PFSK-1 (cell line): ENCODE results near the gene BRCC3.

ENCODE experiments used
- FOXP2 ChIP-seq: optimal IDR thresholded peaks from 2 replicates; pipeline ENCODE3; 2011; ENCODE audit warnings: borderline replicate concordance, control low read depth, inconsistent platforms; ENCODE audit not compliant: insufficient read depth; ENCODE audit errors: extremely low read length, extremely low read depth
- POLR2AphosphoS5 ChIP-seq: IDR thresholded peaks from 2 replicates; pipeline ENCODE4 v1.6.1; 2012; ENCODE audit warnings: low read depth, mild to moderate bottlenecking, control low read depth, low read length, moderate library complexity
- REST ChIP-seq, 2 experiments: IDR thresholded peaks; 2 replicates each; pipeline versions ENCODE4 v1.6.1 to v1.8.0; 2011 to 2012; ENCODE audit warnings: low read depth in 2 of 2, low read length in 2 of 2, control low read depth in 1 of 2, inconsistent platforms in 1 of 2, mild to moderate bottlenecking in 1 of 2, moderate library complexity in 1 of 2; ENCODE audit not compliant: insufficient read depth in 1 of 2
- SIN3A ChIP-seq: IDR thresholded peaks from 2 replicates; pipeline ENCODE4 v1.6.1; 2012; ENCODE audit warnings: mild to moderate bottlenecking, low read length, moderate library complexity, borderline replicate concordance; ENCODE audit not compliant: insufficient read depth
- TAF1 ChIP-seq: IDR thresholded peaks from 2 replicates; pipeline ENCODE4 v1.6.1; 2012; ENCODE audit warnings: low read length, control low read depth, borderline replicate concordance; ENCODE audit not compliant: insufficient read depth

The BRCC3 gene

DNA sequence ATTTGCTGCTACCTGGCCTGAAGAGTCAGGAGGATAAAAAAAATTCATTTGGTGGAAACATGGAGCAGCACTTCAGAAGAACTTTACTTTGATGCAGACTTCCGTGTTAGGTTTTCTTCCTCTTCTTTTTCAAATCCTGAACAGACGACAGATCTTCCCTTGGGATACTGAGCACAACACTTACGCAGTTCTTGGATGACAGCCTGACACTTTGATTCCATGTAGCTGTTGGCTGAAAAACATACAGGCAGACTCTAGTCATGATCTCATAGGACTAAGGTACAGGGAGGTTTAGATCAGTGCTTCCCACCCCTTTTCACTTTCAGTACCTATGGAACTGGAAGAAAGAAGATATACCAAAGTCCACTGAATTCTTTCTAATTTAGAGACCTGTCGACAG, 9.5 kb upstream of the BRCC3 start:
- TF ChIP-seq FOXP2 = no peak
- no peak for TF ChIP-seq REST (IDR thresholded peaks at IDR 0.05; ENCODE audit: insufficient read depth in 1 of 2, low read depth in 2 of 2, low read length in 2 of 2)
- TF ChIP-seq SIN3A = no peak
- TF ChIP-seq TAF1 = no peak

DNA sequence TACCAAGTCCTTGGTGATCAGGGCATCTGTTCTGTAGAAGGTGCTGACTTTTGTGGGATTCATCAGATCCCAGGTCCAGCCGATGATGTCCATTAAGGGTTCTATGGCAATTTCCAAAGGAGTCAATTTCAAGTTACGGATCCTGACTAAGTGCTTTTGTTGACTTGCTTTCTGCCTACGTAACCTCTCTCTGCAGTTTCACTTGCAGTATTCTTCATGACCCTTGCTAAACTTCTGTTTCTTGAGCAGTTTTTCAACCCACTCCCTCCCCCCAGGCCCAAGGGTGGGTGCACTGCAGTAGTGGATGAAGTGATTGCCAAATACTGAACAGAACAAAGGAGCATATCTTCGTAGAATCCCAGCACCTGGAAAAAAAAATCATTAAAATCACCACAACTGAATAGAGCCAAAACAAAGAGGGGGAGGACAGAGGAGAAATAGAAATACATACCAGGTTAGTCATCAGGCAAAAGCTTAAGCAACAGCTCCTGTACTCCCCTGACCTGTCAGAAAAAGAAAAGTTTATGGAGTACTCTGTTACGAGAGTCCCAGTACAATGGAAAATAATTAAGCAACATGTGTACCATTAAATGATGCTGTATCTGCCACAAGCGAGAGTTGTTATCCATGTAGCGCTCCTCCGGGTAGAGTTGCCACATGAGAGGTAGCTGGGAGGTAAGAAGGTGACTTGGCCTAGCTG, 6.1 kb upstream of the BRCC3 start:
- TF ChIP-seq FOXP2 = no peak
- TF ChIP-seq POLR2AphosphoS5 = no peak
- TF ChIP-seq REST (IDR thresholded peaks at IDR 0.05; ENCODE audit: insufficient read depth in 1 of 2, low read depth in 2 of 2, low read length in 2 of 2) = no peak
- TF ChIP-seq TAF1 = no peak
- TF ChIP-seq SIN3A = no peak

- no peak for TF ChIP-seq SIN3A
- TF ChIP-seq TAF1 = no peak
- no peak for TF ChIP-seq FOXP2
- TF ChIP-seq REST (IDR thresholded peaks at IDR 0.05; ENCODE audit: insufficient read depth in 1 of 2, low read depth in 2 of 2, low read length in 2 of 2) = no peak
- no peak for TF ChIP-seq POLR2AphosphoS5
These were observed 3.1 kb upstream of the BRCC3 start for GRCh38 chrX:155068165-155068564.

DNA sequence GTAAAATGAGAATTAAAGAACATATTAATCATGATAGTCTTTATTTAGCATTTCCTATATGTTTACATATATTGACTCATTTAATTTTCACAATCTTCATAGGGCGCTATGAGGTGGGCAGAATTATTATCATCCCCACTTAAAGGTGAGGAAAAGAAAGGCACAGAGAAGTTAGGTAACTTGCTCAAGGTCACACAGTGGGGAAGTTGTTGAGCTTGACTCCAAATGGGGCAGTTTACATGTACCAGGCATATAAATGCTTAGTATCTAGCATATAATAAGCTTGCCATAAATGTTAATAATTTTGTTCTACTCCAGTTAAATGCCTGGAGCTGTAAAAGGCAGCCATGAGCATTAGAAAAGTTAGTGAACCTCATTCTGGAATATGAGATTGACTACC, 1.9 kb upstream of the BRCC3 start:
- TF ChIP-seq TAF1 (no peak), SIN3A (no peak), POLR2AphosphoS5 (no peak), REST (IDR thresholded peaks at IDR 0.05; ENCODE audit: insufficient read depth in 1 of 2, low read depth in 2 of 2, low read length in 2 of 2) (no peak), FOXP2 (no peak)

GRCh38 chrX:155070038-155070437, 1.3 kb upstream of the BRCC3 start:
- TF ChIP-seq FOXP2 (no peak), SIN3A (no peak), TAF1 (no peak), POLR2AphosphoS5 (no peak), REST (IDR thresholded peaks at IDR 0.05; ENCODE audit: insufficient read depth in 1 of 2, low read depth in 2 of 2, low read length in 2 of 2) (no peak)
